ENCODE data around the gene MTSS2.
"Not testable (repeated sequence)": the region's sequence is repeated elsewhere in the genome, so short reads cannot be mapped to it uniquely, and the experiment has no call there.

MTSS2 gene

GRCh38 chr16:70674221-70675014 is 11.4 kb downstream of the MTSS2 start:
- DNase-seq (ENCODE audit: low read depth) = no peak

- not testable (repeated sequence) for DNase-seq (ENCODE audit: low read depth)
Measured at GRCh38 chr16:70670938-70671337, 14.9 kb downstream of the MTSS2 start.

GRCh38 chr16:70670175-70670574 is 15.7 kb downstream of the MTSS2 start:
- DNase-seq (ENCODE audit: low read depth) = no peak

GRCh38 chr16:70665806-70666735 is 19.8 kb downstream of the MTSS2 start:
- DNase-seq (ENCODE audit: low read depth) = no peak

- DNase-seq (ENCODE audit: low read depth) = no peak
Measured at GRCh38 chr16:70665113-70665694, 20.6 kb downstream of the MTSS2 start.

- DNase-seq (ENCODE audit: low read depth) = no peak
Measured at GRCh38 chr16:70664325-70665112, 21.3 kb downstream of the MTSS2 start.

- DNase-seq (ENCODE audit: low read depth) = no peak
Measured at GRCh38 chr16:70663524-70664324, 22.1 kb downstream of the MTSS2 start.

- no peak for DNase-seq (ENCODE audit: low read depth)
Measured at GRCh38 chr16:70662991-70663523, 22.8 kb downstream of the MTSS2 start.

GRCh38 chr16:70661918-70662641 is 23.8 kb downstream of the MTSS2 start:
- DNase-seq (ENCODE audit: low read depth) = no peak

GRCh38 chr16:70661534-70661917 is 24.3 kb downstream of the MTSS2 start:
- DNase-seq (ENCODE audit: low read depth) = no peak

- DNase-seq (ENCODE audit: low read depth) = no peak
Measured at GRCh38 chr16:70660672-70661350, 25.0 kb downstream of the MTSS2 start.

- DNase-seq (ENCODE audit: low read depth) = no peak
Measured at GRCh38 chr16:70659953-70660671, 25.7 kb downstream of the MTSS2 start.

GRCh38 chr16:70659546-70659945 is 26.3 kb downstream of the MTSS2 start:
- no peak for DNase-seq (ENCODE audit: low read depth)

GRCh38 chr16:70658921-70659320 is 26.9 kb downstream of the MTSS2 start:
- DNase-seq (ENCODE audit: low read depth) = no peak

- no peak for DNase-seq (ENCODE audit: low read depth)
Measured at GRCh38 chr16:70657956-70658355, 27.9 kb downstream of the MTSS2 start.

- no peak for DNase-seq (ENCODE audit: low read depth)
Measured at GRCh38 chr16:70656712-70657263, 29.1 kb downstream of the MTSS2 start.

GRCh38 chr16:70656065-70656711 is 29.7 kb downstream of the MTSS2 start:
- no peak for DNase-seq (ENCODE audit: low read depth)

Data from T follicular helper cell (primary cell).